Skin of body (tissue), 2 donors: ENCODE results near the gene NBPF9. TPM values are rescaled to one million over a fixed set of nuclear protein-coding genes. Genes with fewer than 3 reads are reported as not detected.
"Not testable (repeated sequence)": the region's sequence is repeated elsewhere in the genome, so short reads cannot be mapped to it uniquely, and the experiment has no call there.

ENCODE experiments used
- DNase-seq: peaks from one replicate; lab custom pipeline; 2025; lab: John Stamatoyannopoulos, UW
- total RNA-seq: library from RNA; depleted of rRNA; stranded (reverse); fragments of >200 nt; gene quantifications from one replicate; pipeline ENCODE4 v1.2.3, GENCODE V29; 2014

NBPF9 gene, protein sequence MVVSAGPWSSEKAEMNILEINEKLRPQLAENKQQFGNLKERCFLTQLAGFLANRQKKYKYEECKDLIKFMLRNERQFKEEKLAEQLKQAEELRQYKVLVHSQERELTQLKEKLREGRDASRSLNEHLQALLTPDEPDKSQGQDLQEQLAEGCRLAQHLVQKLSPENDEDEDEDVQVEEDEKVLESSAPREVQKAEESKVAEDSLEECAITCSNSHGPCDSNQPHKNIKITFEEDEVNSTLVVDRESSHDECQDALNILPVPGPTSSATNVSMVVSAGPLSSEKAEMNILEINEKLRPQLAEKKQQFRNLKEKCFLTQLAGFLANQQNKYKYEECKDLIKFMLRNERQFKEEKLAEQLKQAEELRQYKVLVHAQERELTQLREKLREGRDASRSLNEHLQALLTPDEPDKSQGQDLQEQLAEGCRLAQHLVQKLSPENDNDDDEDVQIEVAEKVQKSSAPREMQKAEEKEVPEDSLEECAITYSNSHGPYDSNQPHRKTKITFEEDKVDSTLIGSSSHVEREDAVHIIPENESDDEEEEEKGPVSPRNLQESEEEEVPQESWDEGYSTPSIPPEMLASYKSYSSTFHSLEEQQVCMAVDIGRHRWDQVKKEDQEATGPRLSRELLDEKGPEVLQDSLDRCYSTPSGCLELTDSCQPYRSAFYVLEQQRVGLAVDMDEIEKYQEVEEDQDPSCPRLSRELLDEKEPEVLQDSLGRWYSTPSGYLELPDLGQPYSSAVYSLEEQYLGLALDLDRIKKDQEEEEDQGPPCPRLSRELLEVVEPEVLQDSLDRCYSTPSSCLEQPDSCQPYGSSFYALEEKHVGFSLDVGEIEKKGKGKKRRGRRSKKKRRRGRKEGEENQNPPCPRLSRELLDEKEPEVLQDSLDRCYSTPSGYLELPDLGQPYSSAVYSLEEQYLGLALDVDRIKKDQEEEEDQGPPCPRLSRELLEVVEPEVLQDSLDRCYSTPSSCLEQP (N-terminal part only)
- 21.3 TPM for total RNA-seq

DNA sequence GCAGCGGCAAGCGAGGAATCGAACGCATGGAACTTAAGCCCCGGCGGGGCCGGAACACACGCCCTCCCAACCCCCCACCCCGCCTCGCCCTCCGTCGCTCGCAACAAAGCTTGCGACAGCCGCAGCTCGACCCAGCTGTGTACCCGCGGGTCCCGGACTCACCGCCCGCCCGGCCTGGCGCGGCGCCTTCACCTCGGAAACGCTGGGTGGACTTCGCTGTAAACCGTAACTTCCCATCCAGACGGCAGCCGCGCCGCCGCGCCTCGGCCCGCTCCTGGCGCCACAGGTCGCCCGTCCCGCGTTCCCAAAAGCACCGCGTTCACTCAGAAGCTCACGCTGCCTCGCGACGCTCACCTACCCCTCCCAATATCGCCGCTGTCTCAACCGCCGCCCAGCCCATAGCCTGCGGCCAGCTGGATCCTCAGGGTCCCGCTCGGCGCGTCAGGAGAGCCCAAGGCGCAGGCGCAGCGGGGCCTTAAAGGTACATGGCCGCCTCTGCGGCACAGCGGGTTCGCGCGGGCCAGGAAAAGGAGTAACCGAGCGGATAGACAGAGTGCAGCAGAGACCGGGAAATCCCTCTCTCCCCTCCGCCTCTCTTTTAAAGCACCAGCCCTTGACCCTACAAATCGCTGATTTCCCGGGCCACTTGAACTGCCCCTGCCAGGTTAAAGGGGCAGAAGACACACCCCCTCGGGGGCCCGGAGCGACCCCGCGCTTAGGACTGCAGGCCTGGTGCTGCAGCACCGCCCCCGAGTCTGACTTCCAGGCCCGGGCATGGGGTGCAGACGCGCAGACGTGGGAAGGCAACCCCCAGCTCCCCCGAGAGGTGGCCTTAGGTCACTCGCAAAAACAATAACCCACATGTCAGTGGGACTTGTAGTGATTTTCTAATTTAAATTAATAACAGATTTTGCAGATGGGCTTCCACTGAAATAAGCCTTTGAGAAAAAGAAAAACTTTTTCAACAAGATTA, at the start of gene NBPF9:
TSS of gene NBPF9 (minus strand) at position 443 of the 973 bp plus-strand sequence. CDS start 21,412 bp downstream, outside the sequence.
- not testable (repeated sequence) for DNase-seq

DNA sequence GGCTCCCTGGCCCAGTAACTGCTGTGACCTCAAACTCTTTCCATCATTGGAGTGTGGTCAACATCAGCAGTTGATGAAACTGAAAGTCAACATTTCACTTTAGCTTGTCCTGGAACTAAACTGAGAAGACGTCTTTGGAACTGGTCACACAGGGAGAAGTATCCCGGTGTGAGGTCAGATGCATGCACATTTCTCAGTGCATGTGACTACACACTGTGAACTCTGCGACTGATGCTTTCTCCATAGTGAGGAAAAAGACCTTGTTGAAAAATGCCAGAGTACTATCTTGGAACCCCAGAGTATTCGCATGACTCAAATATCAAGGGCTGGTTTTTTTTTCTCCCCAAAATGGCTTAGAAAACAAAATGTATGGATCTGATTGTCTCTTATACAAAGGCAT, 46.6 kb upstream of the NBPF9 start:
- not testable (repeated sequence) for DNase-seq

DNA sequence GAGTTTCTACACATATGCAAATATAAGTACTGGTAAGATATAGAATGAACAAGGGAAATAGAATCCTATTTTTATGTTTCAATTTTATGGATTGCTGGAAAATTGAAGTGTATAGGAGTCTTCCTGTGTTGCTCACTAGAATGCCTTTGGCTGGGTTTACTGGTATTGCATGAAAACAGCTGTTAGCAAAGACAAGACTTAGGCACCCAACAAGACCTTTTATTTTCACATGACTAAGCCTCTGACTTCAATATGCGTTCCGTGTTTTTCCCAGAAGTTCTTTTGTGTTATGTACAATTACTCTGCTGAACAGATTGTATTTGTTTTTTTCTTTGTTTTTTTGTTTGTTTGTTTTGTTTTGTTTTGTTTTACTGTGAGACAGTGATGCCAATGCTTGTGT, 34.2 kb upstream of the NBPF9 start:
- DNase-seq, result not testable (repeated sequence)

DNA sequence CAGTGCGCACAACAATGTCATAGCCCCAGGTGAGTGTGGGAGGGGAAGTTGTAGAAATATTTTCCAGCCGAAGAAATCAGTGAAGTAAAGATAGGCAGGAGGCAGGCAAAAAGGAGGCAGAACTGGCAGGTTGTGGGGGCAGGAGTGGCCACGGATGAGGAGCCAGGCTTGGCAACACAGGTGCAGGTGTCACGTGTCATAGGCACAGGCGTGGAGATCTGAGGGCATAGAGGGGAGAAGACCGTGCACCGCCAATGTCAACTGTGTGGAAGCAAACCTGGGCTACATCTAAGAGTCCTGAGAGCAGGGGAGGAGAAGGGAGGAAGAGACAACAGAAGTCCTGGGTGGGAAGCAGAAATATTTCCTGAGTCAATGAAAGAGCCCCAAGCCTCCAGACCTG, 27.6 kb upstream of the NBPF9 start:
- not testable (repeated sequence) for DNase-seq

DNA sequence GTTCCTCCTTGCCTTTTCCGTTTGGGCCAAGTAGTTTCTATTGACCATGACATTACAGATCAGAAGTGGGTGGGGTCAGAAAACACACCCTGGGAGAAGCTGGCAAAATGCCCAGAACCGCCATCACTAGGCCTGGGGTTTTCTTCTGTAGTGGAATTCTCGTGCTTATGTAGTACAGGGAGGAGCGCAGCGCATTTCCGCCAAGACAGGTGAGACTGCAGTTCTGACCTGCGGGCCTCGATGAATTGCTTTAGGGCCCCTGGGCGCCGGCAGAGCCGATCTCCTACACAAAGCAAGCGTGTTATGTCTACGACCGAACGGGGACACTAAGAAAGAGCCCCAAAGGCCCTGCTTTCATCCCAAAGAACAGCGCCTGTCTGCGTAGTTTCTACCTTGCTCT, 25.9 kb upstream of the NBPF9 start:
- DNase-seq, result not testable (repeated sequence)

DNA sequence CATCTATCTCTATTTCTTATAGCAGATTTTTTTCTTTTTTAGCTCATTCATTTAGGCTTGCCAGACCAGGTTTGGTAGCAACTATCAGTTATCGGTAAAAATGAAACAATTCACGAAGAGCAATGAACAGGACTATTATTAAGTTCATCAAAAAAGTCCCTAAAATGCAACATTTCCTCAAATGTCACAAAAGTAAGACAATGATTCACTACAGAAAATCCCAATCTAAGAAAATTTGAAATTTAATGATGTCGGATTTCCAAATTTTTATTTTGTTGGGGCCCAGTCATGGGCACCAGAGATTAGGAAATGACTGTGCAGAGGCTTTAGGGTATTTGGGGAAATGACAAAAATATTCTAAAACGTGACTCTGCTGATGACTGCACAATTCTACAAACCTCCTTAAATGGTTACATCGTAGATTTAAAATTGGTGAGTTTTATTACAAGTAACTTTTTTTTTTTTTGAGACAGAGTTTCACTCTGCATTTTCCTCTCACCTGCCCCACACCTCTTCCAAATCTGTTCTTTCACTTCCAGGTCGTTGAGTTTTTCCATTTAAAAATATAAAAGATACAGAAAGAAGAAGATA, 23.3 kb upstream of the NBPF9 start:
- DNase-seq, result not testable (repeated sequence)

DNA sequence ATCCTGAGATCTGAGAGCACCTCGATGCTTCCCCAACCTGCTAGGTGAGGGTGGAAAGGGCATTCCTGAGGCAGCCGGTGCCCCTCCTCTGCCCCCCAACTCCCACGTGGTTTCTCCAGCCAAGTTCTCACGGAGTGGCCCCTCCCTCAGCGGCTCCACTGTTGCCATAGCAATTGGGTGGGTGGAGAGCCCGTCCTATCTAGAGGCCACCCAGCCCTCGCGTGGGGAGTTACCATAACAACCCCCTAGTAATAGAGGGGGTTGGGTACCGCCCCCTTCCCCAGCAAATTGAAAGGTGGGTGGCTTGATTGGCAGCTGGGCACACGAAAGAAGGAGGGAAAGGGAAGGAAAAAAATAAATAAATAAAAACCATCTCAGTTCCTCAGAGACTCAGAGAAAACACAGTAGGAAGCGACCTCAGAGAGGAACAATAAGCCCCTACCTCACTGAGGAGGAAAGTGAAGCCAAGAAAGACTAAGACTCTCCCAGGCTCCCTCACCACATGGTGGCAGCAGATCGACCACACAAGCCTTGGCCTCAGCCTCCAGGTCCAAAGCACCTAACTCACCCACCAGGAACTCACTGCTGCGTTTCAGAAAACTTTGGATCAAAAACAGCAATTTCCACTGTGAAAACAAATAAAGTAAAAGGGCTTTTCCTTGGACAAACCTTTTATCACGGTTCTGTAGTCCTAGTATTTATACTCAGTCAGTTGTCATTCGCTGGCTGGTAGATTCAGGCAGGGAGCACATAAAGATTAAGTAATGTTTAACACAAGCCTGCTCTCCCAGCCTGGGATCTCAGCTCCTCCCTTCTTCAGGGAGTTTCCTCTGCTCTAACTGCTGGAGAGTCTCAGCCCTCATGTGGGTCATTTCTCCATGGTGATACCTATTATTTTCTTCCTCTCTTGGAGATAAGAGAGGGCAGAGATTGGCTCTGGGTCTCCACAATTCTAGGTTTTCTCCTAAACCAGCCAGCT, 20.9 kb upstream of the NBPF9 start:
- DNase-seq, result not testable (repeated sequence)

DNA sequence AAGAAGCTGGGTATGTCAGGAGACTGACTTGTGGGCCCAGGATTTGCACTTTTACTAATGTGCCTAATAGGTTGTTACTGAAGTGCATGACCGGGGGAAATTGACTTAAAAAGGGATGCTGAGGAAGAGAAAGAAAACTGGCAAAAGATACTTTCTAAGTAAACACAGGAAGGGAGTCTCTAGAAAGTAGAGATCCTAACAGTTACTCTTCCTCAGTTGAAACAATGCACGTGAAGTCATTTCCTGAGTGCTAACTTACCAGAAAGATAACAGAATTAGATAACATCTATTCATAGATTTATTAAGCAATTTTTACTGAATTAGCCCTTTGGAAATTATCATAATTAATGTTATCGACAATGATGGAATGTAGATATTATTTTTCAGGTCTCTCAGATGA, 9.5 kb upstream of the NBPF9 start:
- DNase-seq, result not testable (repeated sequence)

DNA sequence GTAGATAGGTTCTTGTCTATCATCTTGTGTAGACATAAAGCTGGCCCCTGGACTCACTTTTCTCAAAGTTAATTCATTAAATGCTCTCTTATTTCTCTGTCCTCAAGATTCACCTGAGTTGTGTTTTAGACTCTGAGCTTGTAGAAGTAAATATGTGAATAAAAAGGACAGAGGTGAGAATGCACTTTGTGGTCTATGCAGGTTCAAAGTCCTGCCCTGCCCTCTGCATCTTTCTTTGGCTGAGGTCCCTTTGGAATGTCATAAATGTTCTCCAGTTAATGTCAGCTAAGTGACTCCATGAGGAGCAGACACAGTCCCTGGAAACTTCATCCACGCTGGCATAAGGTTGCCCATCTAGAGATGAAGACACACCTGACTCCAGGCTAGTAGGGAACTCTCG, 7.0 kb upstream of the NBPF9 start:
- not testable (repeated sequence) for DNase-seq

DNA sequence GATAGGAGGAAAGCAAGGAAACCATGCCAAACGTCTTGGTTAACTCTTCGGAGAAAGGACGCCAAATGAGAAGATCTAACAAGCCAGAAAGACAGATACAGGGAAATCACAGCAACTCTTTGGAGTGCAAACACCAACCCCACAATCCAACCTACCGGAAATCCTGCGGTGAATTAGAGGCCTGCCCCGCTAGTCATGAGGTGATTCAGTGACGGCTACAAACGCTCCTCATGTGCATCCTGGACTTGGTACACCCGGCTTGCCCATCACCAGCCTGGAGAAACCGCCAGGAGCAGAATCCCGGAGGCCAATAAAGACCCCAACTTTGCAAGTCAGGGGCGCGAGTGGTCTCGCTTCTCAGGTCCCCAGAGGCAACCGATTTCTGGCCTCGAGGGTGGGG, 777 bp downstream of the NBPF9 start:
- DNase-seq, result not testable (repeated sequence)

DNA sequence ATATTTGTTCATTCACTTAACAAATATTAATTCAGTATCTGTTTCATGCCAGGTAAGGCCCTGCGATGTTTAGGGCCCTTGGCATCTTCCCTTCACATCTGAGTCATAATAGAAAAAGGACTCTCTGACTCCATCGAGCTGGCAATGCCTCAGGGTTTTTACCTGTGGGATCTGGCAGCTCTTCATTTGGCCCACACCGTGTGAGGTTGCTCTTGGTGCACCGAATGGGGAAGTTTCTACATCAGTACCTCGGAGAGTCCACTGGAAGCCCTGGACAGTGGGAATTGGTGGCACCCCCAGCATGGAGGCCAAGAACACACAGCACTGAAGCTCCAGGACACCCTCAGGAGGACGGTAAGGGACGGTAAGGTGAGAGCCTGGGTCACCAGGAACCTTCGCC, 5.1 kb downstream of the NBPF9 start:
- not testable (repeated sequence) for DNase-seq

DNA sequence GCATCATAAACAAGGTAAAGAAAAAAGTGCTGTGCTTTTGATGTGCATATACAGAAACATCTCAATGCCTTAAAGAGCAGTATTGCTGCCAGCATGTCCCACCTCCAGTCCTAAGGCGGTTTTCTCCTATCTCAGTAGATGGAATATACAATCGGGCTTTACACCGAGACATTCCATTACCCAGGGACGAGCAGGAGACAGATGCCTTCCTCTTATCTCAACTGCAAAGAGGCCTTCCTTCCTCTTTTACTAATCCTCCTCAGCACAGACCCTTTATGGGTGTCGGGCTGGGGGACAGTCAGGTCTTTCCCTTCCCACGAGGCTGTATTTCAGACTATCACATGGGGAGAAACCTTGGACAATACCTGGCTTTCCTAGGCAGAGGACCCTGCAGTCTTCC, 10.2 kb downstream of the NBPF9 start:
- not testable (repeated sequence) for DNase-seq

DNA sequence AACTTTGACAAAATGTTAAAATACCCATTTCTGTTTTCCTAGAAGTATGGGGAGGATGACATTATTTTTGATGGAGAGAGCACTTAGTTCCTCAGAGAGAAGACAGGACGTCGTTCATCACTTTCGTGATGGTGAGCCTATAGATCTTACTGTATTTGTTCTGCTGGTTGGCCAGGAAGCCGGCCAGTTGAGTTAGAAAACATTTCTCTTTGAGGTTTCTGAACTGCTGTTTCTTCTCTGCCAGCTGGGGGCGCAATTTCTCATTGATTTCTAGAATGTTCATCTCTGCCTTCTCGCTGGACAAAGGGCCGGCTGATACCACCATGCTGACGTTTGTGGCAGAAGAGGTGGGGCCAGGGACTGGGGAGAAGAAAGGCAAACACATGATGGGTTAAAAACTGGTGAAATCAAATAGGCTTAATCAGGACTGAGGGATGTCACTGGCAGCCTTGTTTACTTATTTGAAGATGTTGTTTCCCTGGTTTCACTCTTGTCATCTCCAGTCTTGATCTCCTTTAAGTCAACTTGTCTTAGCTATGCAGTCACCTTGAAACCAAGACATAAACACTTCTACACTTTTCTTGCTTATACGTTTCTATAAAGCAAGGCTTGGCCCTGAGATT, 27.7 kb downstream of the NBPF9 start:
- not testable (repeated sequence) for DNase-seq

DNA sequence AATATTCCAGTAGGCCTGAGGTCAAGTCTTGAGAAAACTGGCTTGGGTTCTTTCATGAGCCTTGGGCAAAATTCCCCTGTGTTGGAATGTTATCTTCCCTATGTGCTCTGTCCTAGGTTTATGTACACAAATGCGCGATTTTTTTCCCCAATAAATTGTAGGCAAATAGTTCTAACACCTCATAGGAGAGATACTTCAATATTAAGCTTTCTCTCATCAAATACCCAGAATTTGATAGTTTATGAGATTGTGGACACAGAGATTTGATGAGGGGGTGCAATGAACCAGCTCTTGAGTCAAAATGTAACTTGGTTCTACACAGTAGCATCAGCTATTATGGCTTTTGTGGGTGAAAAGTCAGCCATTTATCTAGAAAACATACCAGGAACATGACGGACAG, 38.7 kb downstream of the NBPF9 start:
- not testable (repeated sequence) for DNase-seq

DNA sequence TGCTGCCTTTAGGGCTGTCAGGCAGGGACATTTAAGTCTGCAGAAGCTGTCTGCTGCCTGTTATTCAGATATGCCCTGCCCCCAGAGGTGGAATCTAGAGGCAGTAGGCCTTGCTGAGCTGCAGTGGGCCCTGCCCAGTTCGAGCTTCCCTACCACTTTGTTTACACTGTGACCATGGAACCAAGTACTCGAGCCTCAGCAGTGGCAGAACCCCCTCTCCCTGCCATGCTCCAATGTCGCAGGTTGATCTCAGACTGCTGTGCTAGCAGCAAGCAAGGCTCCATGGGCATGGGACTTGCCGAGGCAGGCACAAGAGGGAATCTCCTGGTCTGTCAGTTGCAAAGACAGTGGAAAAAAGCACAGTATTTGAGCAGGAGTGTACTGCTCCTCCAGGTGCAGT, 60.3 kb downstream of the NBPF9 start:
- not testable (repeated sequence) for DNase-seq

DNA sequence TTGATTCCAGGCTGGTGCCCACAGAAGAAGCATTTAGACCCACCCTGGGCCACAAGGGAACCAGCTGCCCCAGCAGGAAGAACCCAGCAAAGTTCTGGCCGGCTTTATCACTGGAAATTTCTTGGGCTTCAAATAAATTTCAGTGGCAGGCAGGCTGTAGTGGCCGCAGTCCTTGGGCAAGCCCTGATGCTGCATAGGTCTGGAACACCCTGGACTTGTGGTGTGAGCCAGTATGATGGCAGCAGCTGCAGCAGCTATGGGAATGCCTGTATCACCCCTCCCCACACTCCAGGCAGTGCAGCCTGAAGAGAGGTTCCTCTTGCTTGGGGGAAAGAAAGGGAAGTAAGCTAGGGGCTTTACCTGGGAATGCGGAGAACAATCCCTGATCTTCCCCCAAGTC, 69.4 kb downstream of the NBPF9 start:
- not testable (repeated sequence) for DNase-seq

DNA sequence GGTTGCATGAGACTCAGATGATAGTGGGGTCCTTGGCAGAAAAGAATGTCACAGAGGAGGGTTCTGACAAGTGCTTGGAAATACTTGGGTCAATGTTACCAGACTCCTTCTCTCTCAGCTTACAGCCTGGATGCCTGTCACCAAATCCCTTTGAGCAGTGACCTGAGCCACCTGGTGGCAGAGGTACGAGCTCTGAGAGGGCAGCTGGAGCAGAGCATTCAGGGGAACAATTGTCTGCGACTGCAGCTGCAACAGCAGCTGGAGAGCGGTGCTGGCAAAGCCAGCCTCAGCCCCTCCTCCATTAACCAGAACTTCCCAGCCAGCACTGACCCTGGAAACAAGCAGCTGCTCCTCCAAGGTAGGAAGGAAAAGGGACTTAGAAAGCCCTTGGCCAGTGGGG, 79.0 kb downstream of the NBPF9 start:
- DNase-seq, result not testable (repeated sequence)

DNA sequence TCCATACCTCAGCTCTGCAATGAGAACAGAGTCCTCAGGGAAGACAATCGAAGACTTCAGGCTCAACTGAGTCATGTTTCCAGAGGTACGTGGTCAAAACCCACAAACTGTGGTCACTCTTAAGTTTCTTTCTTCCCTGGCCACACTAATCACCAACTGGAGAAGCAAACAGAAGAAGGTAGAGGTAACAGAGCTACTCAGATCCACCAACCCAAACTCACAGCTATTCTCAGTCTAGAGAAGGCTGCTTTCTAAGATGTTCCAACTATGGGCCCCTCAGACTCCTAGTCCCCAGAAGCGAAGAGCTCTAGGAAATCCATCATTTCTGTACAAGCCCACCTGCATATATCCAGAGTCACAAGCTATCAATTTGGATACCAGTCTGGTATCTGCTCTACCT, 84.8 kb downstream of the NBPF9 start:
- not testable (repeated sequence) for DNase-seq

DNA sequence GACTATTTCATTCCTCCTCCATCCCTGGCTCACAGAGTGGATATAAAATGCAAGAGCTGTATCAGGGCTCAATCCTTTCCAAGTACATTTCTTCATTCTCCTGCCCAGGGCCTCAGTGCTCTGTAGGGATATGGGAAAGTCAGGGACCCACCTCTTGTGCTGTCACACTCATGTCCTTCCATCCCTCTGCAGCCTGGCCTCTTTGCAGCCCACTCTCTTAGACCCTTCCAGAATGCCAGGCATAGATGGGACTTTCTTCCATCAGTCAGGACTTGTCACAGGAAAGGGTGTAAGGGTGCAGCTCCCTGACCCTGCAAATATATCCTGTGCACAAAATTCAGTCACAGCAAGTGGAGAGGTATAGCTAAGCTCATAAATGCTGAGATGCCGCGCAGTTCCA, 86.7 kb downstream of the NBPF9 start:
- not testable (repeated sequence) for DNase-seq
